Psoas muscle (tissue), 8 donors: ENCODE data around the gene FOXP4. TPM values are rescaled to one million over a fixed set of nuclear protein-coding genes. Genes with fewer than 3 reads are reported as not detected.

Experiments used
- ATAC-seq, 4 donors: fragments of 200-7000 bp; cut with Tn5 transposase; one replicate each; pipeline ENCODE4 v1.9.1; 2020; ENCODE audit warnings: moderate library complexity in 3 of 4, mild to moderate bottlenecking in 2 of 4
- DNase-seq, 2 donors: peaks; one replicate each; pipeline ENCODE4 v3.0.0-alpha.2; 2020
- H3K27ac ChIP-seq: fragments of 200-600 bp; one replicate; pipeline ENCODE4 v1.8.0; 2022
- H3K27me3 ChIP-seq, 3 donors: fragments of 200-600 bp in 1 of 3; one replicate each; pipeline versions ENCODE4 v1.6.1 to v1.8.0; 2013 to 2022; ENCODE audit warnings: low read length in 2 of 3, mild to moderate bottlenecking in 2 of 3, moderate library complexity in 1 of 3; ENCODE audit not compliant: insufficient read depth in 3 of 3
- H3K36me3 ChIP-seq, 2 donors: fragments of 200-600 bp in 1 of 2; one replicate each; pipeline versions ENCODE4 v1.6.1 to v1.8.0; 2013 to 2022; ENCODE audit warnings: low read depth in 1 of 2, mild to moderate bottlenecking in 1 of 2, moderate library complexity in 1 of 2; ENCODE audit not compliant: insufficient read depth in 1 of 2
- H3K4me1 ChIP-seq: fragments of 200-600 bp; one replicate; pipeline ENCODE4 v1.8.0; 2022
- H3K4me3 ChIP-seq: fragments of 200-600 bp; one replicate; pipeline ENCODE4 v1.8.0; 2022; ENCODE audit warnings: mild to moderate bottlenecking
- H3K9me3 ChIP-seq: fragments of 200-600 bp; one replicate; pipeline ENCODE4 v1.8.0; 2022
- WGBS, 3 donors: extraction: QIAGEN DNeasy Blood & Tissue Kit; methylation state at CpG; one replicate each; pipeline versions ENCODE4 v1.1.6 to v1.1.7; 2013; 5-methylcytosine and 5-hydroxymethylcytosine counted together
- intact Hi-C, 2 donors: fragments of 100-400 bp; cut with DNase I; formaldehyde crosslinking; loops; one replicate each; pipeline versions ENCODE4 v1.11.0 to v1.14.2; 2022
- polyA plus RNA-seq, 3 donors: library from polyadenylated mRNA; stranded (reverse); fragments of 200-250 nt; gene quantifications; one replicate each; pipeline ENCODE4 v1.2.3, GENCODE V29; 2013
- total RNA-seq, 4 donors: library from RNA; stranded (reverse); fragmentation: NEBNext Ultra II Directional in 2 of 4; extraction: Animal tissue kit (Norgen Biotek cat#: 25700) in 2 of 4; gene quantifications; one replicate each; pipeline versions ENCODE4 v1.2.1 to v1.2.4, GENCODE V29; 2021 to 2023
- TF ChIP-seq, protein P1 (sequence below): fragments of 200-600 bp; IDR thresholded peaks from one replicate; pipeline ENCODE4 v1.8.0; 2022; ENCODE audit warnings: antibody characterized with exemption
- donor health status: healthy with polysubstance abuse.
- donor health status: DM: no; HTN: no; CAD: no; lungs with moderate emphysema.
- donor health status: Bipolar disorder and iron deficiency.
- donor health status: healthy.
- donor health status: DM: yes; HTN: yes; CAD: no.
- donor health status: DM: no; HTN: no; CAD: no.
- donor health status: DM: no; HTN: no; CAD: no.
- donor health status: DM: yes; HTN: yes; CAD: no.

The FOXP4 gene
- total and polyA plus RNA-seq, 7 donors: 4.6 to 12.2 (median 7.5) TPM

GRCh38 chr6:41511443-41512060 is 34.6 kb upstream of the FOXP4 start:
- H3K36me3 ChIP-seq: no peaks in the 10 kb centered on the region
- H3K27ac ChIP-seq: no peak overlapping the region
- H3K9me3 ChIP-seq: no peaks in the 10 kb centered on the region
- TF ChIP-seq, protein P1, sequence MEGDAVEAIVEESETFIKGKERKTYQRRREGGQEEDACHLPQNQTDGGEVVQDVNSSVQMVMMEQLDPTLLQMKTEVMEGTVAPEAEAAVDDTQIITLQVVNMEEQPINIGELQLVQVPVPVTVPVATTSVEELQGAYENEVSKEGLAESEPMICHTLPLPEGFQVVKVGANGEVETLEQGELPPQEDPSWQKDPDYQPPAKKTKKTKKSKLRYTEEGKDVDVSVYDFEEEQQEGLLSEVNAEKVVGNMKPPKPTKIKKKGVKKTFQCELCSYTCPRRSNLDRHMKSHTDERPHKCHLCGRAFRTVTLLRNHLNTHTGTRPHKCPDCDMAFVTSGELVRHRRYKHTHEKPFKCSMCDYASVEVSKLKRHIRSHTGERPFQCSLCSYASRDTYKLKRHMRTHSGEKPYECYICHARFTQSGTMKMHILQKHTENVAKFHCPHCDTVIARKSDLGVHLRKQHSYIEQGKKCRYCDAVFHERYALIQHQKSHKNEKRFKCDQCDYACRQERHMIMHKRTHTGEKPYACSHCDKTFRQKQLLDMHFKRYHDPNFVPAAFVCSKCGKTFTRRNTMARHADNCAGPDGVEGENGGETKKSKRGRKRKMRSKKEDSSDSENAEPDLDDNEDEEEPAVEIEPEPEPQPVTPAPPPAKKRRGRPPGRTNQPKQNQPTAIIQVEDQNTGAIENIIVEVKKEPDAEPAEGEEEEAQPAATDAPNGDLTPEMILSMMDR: no peak
- intact Hi-C loops: no loop called here
- DNase-seq: no peak
- H3K4me1 ChIP-seq: no peaks in the 10 kb centered on the region
- 76 to 86% (median 86%) methylated on average over 7 of the region's 7 CpGs for WGBS, 3 donors
- no peak for ATAC-seq
- no peak overlapping the region for H3K4me3 ChIP-seq
- peaks cover 0 to 22% (median 0%) of the 10 kb centered on the region in 3 donors for H3K27me3 ChIP-seq

- no peak overlapping the region for H3K27ac ChIP-seq
- ATAC-seq: no peak
- no peak overlapping the region for H3K4me3 ChIP-seq
- 87 to 92% (median 91%) methylated on average over 6 of the region's 6 CpGs for WGBS, 3 donors
- no peaks in the 10 kb centered on the region for H3K9me3 ChIP-seq
- peaks cover 0 to 20% (median 0%) of the 10 kb centered on the region in 3 donors for H3K27me3 ChIP-seq
- H3K36me3 ChIP-seq: no peaks in the 10 kb centered on the region
- H3K4me1 ChIP-seq: no peaks in the 10 kb centered on the region
- intact Hi-C loops: no loop called here
- TF ChIP-seq, protein P1: no peak
- DNase-seq: no peak
Measured at GRCh38 chr6:41512146-41512701, 34.0 kb upstream of the FOXP4 start.

DNA sequence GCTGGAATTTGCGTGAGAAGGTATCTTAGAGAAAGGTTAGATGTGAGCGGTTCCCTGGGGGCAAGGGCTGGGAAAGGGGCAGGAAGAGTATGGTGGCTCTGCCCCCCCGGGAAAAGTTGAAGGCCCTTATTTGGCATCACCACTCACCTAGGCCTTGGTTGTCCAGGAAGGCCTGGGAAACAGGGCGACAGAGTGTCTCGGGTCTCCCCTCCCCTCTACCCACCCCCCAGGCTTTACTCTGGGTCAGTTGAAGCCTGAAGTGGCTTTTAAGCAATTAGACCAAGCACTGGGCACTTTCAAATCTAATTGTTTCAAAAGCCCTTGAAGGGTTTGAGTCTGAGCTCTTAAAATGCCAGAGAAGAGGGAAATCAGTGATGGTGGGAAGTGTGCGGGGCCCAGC is 30.2 kb upstream of the FOXP4 start:
- ATAC-seq (no peak), DNase-seq (no peak)
- no peaks in the 10 kb centered on the region for H3K27me3 ChIP-seq
- intact Hi-C loops: no loop called here
- H3K36me3 ChIP-seq: no peaks in the 10 kb centered on the region
- no peak overlapping the region for H3K4me3 ChIP-seq
- WGBS, 3 donors: 94 to 96% (median 95%) methylated on average over 6 of the region's 6 CpGs
- no peaks in the 10 kb centered on the region for H3K9me3 ChIP-seq
- H3K4me1 ChIP-seq: no peaks in the 10 kb centered on the region
- H3K27ac ChIP-seq: no peak overlapping the region
- TF ChIP-seq, protein P1: no peak

DNA sequence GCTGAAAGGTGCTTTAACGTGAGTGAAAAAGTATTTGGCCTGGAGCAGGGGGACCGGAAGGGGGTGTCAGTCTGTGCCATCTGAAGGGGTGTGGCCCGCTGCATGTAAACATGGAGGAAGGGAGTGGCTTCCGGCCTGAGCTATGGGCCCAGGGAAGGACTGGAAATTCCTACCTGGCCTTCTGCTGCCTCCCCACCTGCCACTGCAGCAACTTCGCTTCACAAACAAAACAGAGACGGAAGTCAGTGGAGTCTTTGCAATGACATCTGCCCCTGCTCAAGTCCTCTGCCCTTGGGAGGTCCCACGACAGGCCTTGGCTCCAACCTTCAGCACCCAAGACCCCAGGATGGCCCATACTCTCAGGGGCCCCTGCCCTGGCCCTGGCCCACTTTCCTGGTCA is 28.1 kb upstream of the FOXP4 start:
- Histone ChIP-seq H3K27me3 (peaks cover 0 to 16% (median 6%) of the 10 kb centered on the region in 3 donors), H3K4me3 (no peak overlapping the region), H3K36me3 (no peaks in the 10 kb centered on the region), H3K4me1 (no peaks in the 10 kb centered on the region), H3K9me3 (no peaks in the 10 kb centered on the region), H3K27ac (no peak overlapping the region)
- TF ChIP-seq, protein P1: no peak
- DNase-seq (no peak), ATAC-seq (no peak)
- 76 to 85% (median 77%) methylated on average over 7 of the region's 7 CpGs for WGBS, 3 donors
- intact Hi-C loops: no loop called here
